Measurements from ENCODE around the gene PAN2. TPM values are rescaled to one million over a fixed set of nuclear protein-coding genes. Genes with fewer than 3 reads are reported as not detected.

Gene PAN2
- polyA plus RNA-seq, 6 donors from 2014 or later = 10.0 to 15.3 (median 13.6) TPM

- Mint-ChIP-seq H3K4me3 (peak overlapping the region; percentile 89 to 96 (median 95)), H3K9me3 (no peaks in the 10 kb centered on the region), H3K27me3 (no peaks in the 10 kb centered on the region), H3K4me1 (peaks cover 16 to 21% (median 16%) of the 10 kb centered on the region in 3 donors), H3K36me3 (no peaks in the 10 kb centered on the region), H3K27ac (peak overlapping the region in 5 of 6 donors; percentile 58 to 95 (median 88))
- DNase-seq (no peak), ATAC-seq (ENCODE audit: low read depth in 2 of 2) (peak in 1 of 2 donors; percentile 5)
These were observed 66.2 kb downstream of the PAN2 start for GRCh38 chr12:56267443-56268071.

GRCh38 chr12:56266693-56267442 is 66.9 kb downstream of the PAN2 start, which contains the start of gene COQ10A:
Gene COQ10A, plus strand, starts transcription at chr12:56266942. Its CDS starts 177 bp downstream, at chr12:56267119.
- Mint-ChIP-seq H3K27me3 (no peaks in the 10 kb centered on the region), H3K36me3 (no peaks in the 10 kb centered on the region), H3K9me3 (no peaks in the 10 kb centered on the region), H3K4me3 (peak within 1 kb of the TSS; percentile 89 to 96 (median 96)), H3K4me1 (peaks cover 16 to 21% (median 16%) of the 10 kb centered on the region in 3 donors), H3K27ac (peak within 1 kb of the TSS; percentile 86 to 98 (median 97))
- DNase-seq (peak; percentile 88), ATAC-seq (ENCODE audit: low read depth in 2 of 2) (peak; percentile 86 to 88)

Other genes starting within 250 kb of the PAN2 start
- 100 to 1,000 TPM; 124 to 141 (median 132) TPM for gene PA2G4, start 229.4 kb downstream of the PAN2 start, polyA plus RNA-seq (ENCODE audit: low read depth in 6 of 6)
- gene RPL41, start 217.4 kb downstream of the PAN2 start, polyA plus RNA-seq (ENCODE audit: low read depth in 6 of 6) = 1,000 to 10,000 TPM; 5,503 to 9,903 (median 8,851) TPM
- 1 to 10 TPM; 1.0 to 7.8 (median 3.4) TPM for gene ZC3H10, start 215.7 kb downstream of the PAN2 start, polyA plus RNA-seq (ENCODE audit: low read depth in 6 of 6)
- 100 to 1,000 TPM; 145 to 293 (median 196) TPM for gene ESYT1, start 205.7 kb downstream of the PAN2 start, polyA plus RNA-seq (ENCODE audit: low read depth in 6 of 6)
- 10 to 100 TPM; 14.2 to 35.1 (median 20.2) TPM for gene MYL6B, start 181.4 kb downstream of the PAN2 start, polyA plus RNA-seq (ENCODE audit: low read depth in 6 of 6)
- 1,000 to 10,000 TPM; 1,680 to 2,679 (median 1,914) TPM for gene MYL6, start 175.6 kb downstream of the PAN2 start, polyA plus RNA-seq (ENCODE audit: low read depth in 6 of 6)
- 100 to 1,000 TPM in 1 of 6 donors, 10 to 100 TPM in 5; 33.3 to 112 (median 64.8) TPM for gene SMARCC2, start 144.5 kb downstream of the PAN2 start, polyA plus RNA-seq (ENCODE audit: low read depth in 6 of 6)
- gene RNF41, start 112.1 kb downstream of the PAN2 start, polyA plus RNA-seq (ENCODE audit: low read depth in 6 of 6) = 100 to 1,000 TPM in 5 of 6 donors, 10 to 100 TPM in 1; 95.2 to 136 (median 109) TPM
- gene NABP2, start 109.7 kb downstream of the PAN2 start, polyA plus RNA-seq (ENCODE audit: low read depth in 6 of 6) = 1 to 10 TPM in 5 of 6 donors, under 1 TPM in 1; 0.73 to 5.7 (median 3.9) TPM
- gene SLC39A5, start 103.9 kb downstream of the PAN2 start, polyA plus RNA-seq (ENCODE audit: low read depth in 6 of 6) = not detected
- 10 to 100 TPM in 3 of 6 donors, 1 to 10 TPM in 3; 2.3 to 13.2 (median 8.0) TPM for gene ANKRD52, start 75.6 kb downstream of the PAN2 start, polyA plus RNA-seq (ENCODE audit: low read depth in 6 of 6)
- 10 to 100 TPM in 5 of 6 donors, 1 to 10 TPM in 1; 9.5 to 16.6 (median 14.2) TPM for gene COQ10A, start 67.1 kb downstream of the PAN2 start, polyA plus RNA-seq (ENCODE audit: low read depth in 6 of 6)
- 10 to 100 TPM; 60.8 to 88.7 (median 72.1) TPM for gene CS, start 33.7 kb downstream of the PAN2 start, polyA plus RNA-seq (ENCODE audit: low read depth in 6 of 6)
- 100 to 1,000 TPM; 134 to 210 (median 152) TPM for gene CNPY2, start 18.0 kb downstream of the PAN2 start, polyA plus RNA-seq (ENCODE audit: low read depth in 6 of 6)
- gene IL23A, start 4.9 kb upstream of the PAN2 start, polyA plus RNA-seq (ENCODE audit: low read depth in 6 of 6) = 10 to 100 TPM in 4 of 6 donors, 1 to 10 TPM in 2; 8.0 to 15.6 (median 12.9) TPM
- 100 to 1,000 TPM; 119 to 150 (median 131) TPM for gene STAT2, start 26.1 kb upstream of the PAN2 start, polyA plus RNA-seq (ENCODE audit: low read depth in 6 of 6)
- gene APOF, start 28.9 kb upstream of the PAN2 start, polyA plus RNA-seq (ENCODE audit: low read depth in 6 of 6) = not detected
- gene TIMELESS, start 115.4 kb upstream of the PAN2 start, polyA plus RNA-seq (ENCODE audit: low read depth in 6 of 6) = 10 to 100 TPM; 16.8 to 30.5 (median 25.8) TPM
- gene MIP, start 120.7 kb upstream of the PAN2 start, polyA plus RNA-seq (ENCODE audit: low read depth in 6 of 6) = not detected
- gene SPRYD4, start 134.6 kb upstream of the PAN2 start, polyA plus RNA-seq (ENCODE audit: low read depth in 6 of 6) = 1 to 10 TPM in 5 of 6 donors, under 1 TPM in 1; 0.59 to 2.6 (median 2.0) TPM
- 1 to 10 TPM in 3 of 6 donors, under 1 TPM in 2, not detected in 1; 0.95 to 1.9 (median 1.6) TPM for gene GLS2, start 154.2 kb upstream of the PAN2 start, polyA plus RNA-seq (ENCODE audit: low read depth in 6 of 6)
- 1 to 10 TPM in 1 of 6 donors, under 1 TPM in 5; 0.03 to 6.0 (median 0.54) TPM for gene RBMS2, start 187.8 kb upstream of the PAN2 start, polyA plus RNA-seq (ENCODE audit: low read depth in 6 of 6)